CD4-positive, alpha-beta T cell treated with Interferon gamma for 1 hour (primary cell): ENCODE data around the gene LLGL2.
"Not testable (repeated sequence)": the region's sequence is repeated elsewhere in the genome, so short reads cannot be mapped to it uniquely, and the experiment has no call there.

ENCODE experiments used
- DNase-seq: peaks from one replicate; pipeline ENCODE4 v3.0.0-alpha.2; 2020

The LLGL2 gene

DNA sequence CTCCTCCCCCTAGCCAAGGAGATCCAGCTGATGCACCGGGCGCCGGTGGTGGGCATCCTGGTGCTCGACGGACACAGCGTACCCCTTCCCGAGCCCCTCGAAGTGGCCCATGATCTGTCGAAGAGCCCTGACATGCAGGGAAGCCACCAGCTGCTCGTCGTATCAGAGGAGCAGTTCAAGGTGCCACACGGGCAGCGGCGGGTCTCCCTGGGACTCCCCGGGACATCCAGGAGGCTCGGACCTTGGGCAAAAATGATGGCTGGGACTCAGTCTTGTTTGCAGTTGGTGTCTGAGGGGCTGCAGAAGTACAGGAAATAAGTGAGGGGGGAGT lies 46.4 kb downstream of the LLGL2 start:
- DNase-seq, result no peak

DNA sequence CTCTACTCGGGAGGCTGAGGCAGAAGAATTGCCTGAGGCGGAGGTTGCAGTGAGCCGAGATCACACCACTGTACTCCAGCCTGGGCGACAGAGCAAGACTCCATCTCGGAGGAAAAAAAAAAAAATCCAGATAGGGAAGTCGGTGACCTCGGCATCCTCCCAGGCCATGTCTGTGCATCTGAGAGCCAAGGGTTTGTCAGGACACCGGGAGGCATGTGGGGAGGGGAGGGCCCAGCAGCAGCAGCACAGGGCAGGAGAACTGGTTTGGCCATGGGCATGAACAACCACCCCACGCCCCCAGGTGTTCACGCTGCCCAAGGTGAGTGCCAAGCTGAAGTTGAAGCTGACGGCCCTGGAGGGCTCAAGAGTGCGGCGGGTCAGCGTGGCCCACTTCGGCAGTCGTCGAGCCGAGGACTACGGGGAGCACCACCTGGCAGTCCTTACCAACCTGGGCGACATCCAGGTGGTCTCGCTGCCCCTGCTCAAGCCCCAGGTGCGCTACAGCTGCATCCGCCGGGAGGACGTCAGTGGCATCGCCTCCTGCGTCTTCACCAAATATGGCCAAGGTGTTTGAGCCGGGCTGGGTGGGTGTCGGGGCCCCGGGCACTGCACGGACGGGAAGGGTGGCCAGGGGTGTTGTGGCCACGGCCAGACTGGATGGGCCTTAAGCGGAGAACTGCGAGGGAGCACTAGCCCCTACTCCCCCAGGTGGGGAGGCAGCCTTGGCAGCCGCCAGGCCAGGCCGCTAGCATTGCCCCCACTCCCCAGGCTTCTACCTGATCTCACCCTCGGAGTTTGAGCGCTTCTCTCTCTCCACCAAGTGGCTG lies 47.4 kb downstream of the LLGL2 start:
- DNase-seq, result no peak

DNA sequence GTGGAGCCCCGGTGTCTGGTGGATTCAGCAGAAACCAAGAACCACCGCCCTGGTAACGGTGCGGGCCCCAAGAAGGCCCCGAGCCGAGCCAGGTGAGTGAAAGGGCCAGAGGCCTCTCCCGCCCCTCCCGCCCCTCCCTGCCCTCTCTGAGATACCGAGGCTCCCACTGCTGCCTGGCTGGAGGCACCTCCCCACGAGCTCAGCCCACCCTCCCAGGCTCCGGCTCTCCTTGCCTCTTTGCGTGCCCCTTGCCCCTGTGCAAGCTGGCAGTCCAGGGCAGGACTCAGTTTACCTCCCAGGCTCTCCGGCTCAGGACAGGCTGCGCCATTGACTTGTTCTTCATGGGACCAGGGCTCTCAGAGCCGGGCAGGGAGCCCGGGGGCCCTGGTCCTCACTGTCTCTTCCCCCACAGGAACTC lies 48.1 kb downstream of the LLGL2 start:
- no peak for DNase-seq

DNA sequence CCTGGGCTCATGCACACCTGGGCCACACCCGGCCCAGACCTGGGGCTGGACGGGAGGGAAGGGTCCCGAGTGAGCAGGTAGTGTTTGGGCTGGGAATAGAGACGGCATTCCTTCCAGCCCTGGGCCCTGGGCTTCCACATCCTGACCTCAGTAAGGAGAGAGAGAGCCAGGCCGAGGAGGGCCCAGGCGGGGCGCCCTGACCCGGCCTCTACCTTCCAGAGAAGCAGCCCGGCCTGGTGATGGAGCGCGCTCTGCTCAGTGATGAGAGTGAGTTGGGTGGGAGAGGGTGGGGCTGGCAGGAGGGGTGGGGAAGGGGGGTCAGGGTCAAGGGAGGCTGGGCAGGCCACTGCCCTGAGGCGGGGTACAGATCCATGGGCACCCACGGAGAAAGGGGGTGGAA lies 48.5 kb downstream of the LLGL2 start:
- DNase-seq, result no peak

DNA sequence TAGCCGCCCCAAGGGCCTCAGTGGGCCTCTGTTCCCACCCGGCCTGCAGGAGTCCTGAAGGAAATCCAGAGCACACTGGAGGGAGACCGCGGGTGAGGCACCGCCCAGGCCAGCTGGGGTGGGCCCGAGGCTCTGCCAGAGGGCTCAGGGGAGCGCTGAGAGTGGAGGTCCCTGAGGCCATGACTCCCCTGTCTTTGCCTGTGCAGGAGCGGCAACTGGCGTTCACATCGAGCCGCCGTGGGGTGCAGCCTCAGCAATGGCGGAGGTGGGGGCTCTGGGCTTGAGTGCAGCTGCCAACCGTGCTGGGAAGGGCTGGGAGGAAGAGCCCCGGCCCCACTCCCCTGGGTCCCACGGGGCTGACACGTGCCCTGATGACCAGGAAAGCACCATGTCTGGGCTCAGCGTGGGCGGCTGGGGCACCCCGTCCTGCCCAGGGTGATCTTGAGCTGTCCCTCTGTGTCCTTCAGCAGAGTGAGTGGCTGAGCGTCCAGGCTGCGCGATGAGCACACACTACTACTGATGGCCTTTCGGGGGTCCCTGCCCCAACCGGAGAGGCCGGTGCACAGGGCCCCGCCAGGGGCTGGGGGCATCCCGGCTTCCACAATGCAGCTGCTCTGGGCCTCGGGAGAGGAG lies 49.0 kb downstream of the LLGL2 start:
- DNase-seq, result no peak

DNA sequence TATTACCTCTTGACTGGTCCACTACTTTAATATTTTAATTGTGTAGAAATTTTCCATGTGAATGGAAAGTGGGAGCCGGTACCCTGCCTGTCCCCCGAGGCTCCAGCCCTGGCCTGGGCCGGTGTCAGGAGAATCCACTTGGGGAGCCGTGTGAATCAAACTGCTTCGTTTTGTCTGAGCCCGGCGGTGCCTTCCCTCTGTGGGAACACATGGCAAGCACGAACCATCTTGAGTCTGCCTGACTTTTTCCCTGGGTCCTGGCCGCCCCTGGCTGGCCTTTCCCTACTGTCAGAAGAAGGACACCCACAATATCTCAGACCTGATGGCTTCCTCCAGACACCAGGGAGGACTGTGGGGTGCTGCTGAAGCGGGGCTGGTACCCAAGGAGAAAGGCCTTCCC lies 49.7 kb downstream of the LLGL2 start:
- DNase-seq, result no peak

DNA sequence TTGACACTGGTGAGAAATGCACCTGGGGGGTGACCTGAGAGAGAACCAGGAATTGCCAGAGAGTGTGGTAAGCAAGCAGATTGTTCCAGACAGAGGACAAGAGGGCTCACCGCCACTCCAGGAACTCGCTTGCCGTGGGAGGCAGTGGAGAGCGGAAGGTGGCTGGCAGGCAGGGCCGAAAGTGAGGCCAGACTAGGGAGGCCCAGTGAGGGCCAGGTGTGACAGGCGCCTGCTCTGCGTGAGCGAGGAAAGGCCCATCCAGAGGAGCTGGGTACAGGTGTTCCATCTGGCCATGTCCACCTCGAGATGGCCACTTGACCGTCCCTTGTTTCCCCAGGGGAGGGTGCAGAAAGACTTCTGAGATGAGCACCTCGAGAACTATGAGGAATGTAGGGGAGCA lies 50.2 kb downstream of the LLGL2 start:
- DNase-seq, result no peak

DNA sequence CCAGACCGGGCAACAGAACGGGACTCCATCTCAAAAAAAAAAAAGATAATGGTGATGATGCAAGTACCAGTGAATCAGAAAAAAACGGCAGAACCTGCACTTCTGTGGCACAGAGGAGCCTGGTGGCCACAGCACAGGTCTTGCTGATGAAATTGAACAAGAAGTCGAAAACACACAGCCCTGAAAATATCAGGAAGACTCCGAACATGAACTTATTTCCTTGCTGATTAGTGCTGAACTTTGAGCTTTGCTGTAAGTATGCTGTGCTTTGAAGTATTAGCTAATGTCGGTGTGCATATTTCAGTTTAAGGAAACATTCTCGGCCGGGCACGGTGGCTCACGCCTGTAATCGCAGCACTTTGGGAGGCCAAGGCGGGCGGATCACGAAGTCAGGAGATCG lies 51.2 kb downstream of the LLGL2 start:
- DNase-seq, result no peak

DNA sequence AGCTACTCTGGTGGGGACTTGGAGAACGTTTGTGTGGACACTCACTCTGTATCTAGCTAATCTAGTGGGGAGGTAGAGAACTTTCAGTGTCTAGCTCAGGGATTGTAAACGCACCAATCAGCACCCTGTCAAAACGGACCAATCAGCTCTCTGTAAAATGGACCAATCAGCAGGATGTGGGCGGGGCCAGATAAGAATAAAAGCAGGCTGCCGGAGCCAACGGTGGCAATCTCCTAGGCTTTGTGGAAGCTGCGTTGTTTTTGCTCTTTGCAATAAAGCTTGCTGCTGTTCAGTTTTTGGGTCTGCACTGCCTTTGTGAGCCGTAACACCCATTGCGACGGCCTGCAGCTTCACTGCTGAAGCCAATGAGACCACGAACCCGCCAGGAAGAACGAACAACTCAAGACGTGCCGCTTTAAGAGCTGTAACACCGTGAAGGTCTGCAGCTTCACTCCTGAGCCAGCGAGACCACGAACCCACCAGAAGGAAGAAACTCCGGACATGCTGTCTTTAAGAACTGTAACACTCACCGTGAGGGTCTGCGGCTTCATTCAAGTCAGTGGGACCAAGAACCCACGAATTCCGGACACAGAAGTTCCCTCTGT lies 55.7 kb downstream of the LLGL2 start:
- DNase-seq, result peak; percentile 63

DNA sequence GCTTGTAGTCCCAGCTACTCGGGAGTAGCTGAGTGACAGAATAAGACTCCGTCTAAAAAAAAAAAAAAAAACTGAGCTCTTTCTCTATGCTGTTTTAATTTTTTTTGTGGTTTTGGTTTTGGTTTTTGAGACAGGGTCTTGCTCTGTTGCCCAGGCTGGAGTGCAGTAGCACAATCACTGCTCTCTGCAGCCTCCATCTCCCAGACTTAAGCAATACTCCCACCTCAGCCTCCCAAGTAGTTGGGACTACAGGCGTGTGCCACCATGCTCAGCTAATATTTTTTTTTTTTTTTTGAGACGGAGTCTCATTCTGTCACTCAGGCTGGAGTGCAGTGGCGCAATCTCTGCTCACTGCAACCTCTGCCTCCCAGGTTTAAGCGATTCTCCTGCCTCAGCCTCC lies 57.7 kb downstream of the LLGL2 start:
- DNase-seq, result not testable (repeated sequence)

DNA sequence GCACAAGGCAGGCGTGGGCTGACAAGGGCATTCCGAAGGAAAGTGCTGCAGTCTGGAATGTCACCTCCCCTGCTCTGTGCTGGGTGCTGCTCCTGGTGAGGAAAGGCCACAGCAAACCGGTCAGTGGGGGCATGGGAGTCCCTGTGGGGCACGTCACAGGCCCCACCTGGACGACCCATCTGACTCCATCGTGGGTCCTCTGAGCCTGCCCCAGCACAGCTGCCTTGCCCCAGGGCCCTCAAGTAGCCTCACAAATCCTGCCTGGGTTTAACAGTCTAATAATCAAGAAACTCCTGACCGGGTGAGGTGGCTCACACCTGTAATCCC lies 59.3 kb downstream of the LLGL2 start:
- DNase-seq, result no peak

DNA sequence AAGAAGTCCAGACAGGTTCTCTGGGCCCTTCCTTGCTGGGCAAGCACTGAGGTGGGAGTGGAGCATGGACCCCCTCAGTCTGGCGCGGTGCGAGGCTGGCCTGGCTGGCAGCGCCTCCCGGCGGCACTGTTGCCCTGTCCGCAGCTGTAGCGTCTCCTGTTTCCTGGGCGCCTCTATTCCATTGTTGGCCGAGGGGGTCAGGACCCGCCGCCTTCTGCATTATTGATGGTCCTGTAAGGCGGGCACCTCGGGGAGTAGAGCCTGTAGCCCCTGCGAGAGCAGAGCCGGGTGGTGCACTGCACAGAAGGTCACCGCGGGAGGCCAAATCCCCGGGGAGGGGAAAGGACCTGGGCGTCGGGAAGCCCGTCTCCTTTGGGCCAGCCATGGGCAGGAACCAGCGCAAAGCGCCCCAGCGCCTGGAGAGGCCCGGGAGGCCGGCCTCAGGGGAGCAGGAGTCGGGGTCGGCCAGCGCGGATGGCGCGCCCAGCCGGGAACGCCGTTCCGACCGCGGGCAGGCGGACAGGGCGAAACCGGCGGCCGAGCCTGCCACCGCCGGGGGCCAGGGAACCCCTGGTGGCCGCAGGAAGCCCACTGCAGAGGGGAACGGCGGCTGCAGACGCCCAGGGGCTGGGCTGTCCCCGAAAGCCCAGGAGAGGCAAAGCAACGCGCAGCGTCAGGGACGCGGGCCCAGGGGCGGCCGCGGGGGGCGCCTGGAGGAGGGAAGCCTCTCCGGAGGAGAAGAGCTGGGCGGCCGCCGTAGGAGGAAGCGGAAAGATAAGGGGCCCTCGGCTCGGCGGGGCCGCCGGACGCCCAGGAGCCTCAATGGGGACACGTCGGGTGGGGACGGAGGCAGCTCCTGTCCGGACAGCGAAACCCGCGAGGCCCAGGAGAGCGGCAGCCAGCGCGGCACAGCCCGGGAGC lies 62.4 kb downstream of the LLGL2 start, which contains the start of gene MYO15B:
Gene MYO15B (plus strand): TSS at position 126 of the 921 bp plus-strand sequence. CDS start 258 bp downstream, at position 384.
- peak; percentile 70 for DNase-seq

DNA sequence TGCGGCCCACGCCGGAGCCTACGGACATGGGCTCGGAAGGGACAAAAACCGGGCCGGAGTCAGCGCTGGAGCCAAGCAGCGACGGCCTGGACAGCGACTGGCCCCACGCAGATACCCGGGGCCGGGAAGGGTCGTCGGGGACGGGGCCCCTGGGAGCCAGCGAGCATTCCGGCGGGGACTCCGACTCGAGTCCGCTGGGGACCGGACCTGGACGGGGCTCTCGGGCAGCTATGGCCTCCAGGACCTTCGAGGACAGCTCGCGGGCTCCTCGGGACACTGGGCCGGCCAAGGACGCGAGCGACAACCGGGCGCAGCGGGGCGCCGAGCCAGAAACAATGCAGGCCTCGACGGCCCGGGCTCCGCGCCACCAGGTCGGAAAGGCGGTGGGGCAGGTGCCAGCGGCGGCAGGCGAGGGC lies 63.1 kb downstream of the LLGL2 start:
- no peak for DNase-seq

DNA sequence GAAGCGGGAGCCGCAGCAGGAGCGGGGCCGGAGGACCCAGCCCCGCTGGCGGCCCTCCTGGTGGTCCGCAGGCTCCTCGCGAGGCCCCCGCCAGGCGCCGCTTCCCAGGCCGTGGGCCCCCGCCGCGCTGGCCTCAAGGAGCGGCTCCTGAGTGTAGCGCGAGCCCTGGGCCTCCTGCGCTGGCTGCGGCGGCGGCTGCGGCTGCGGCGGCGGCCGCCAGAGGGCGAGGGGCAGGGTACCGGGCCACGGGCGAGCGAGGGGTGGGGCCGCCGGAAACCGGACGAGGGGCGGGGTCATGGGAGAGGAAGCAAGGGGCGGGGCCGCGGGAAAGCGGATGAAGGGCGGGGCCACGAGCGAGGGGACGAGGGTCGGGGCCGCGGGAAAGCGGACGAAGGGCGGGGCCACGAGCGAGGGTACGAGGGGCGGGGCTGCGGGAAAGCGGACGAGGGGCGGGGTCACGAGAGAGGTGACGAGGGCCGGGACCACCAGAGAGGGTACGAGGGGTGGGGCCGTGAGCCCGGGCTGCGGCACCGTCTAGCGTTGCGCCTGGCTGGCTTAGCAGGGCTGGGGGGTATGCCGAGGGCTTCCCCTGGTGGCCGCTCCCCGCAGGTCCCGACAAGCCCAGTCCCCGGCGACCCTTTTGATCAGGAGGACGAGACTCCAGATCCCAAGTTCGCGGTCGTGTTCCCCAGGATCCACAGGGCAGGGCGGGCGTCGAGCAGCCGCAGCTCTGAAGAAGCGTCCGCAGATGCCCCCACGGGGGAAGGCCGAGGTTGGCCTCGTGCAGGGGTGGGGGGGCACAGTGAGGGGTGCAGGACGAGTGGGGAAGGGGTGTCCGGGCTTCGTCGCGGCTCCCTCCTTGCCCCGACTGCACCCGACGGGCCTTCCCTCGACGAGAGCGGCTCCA lies 63.8 kb downstream of the LLGL2 start:
- DNase-seq, result peak; percentile 91

DNA sequence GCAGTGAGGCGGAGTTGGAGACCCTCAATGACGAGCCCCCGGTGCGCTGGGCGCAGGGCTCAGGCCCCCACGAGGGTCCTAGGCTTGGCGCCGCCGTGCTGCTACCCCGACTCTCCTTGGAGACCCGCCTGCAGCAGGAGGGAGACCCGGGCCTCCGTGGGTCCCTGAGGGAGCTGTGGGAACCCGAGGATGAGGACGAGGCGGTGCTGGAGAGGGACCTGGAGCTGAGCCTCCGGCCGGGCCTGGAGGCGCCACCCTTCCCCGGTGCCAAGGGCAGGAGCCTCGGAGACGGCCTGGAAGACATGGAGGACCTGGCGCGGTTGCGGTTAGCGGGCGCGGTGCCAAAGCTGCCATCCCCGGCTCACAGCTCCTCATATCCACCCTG lies 64.4 kb downstream of the LLGL2 start:
- no peak for DNase-seq

DNA sequence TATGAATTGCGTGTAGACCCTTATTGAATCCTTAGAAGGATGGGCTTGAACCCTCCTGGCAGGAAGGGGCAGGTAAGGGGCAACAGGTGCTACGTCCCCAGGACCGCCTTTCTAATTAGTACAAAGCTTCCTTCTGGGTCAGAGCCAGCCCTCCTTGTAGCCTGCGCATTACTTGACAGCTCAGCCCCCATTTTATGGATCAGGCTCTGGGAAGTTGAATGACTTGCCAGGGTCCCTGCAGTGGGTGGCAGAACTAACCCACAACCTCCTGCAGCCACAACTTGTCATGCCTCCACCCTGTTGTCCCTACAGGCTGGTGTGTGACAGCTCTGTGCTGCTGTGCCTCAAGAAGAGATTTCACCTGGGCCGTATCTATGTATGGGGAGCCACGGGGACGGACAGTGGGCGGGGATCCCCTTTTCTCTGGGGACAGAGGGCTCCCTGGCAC lies 64.8 kb downstream of the LLGL2 start:
- no peak for DNase-seq

DNA sequence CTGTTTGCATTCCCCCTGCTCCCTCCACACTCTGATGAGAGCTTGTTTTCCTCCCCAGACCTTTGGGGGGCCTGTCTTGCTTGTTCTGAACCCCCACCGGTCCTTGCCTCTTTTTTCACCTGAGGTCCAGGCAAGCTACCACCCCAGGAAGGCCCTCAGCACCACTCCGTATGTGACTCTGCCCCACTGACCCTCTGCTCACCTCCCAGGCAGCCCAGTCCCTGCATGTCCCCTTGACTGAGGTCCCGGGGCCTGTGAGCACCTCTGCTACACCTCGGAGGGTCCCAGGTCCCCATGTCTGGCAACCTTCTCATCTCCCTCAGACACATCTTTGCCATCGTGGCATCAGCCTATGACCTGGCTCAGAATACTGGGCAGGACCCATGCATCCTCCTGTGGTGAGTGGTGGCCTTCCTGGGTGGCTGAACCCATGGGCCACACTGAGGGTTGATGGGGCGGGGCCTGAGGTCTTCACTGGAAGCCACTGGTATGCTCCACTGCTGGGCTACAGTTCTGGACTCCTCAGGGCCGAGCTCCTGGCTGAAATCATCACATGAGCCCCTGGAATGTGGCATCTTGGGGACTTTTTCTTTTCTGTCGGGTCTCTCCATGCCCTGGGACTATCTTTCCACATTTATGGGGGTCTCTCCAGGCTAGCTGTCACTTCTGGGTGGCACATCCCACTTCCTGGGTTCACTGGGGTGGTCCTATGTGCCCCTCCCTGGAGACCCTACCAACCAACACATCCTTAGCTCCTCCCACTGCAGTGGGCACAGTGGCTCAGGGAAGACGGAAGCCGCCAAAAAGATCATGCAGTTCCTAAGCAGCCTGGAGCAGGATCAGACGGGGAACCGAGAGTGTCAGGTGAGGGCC lies 65.6 kb downstream of the LLGL2 start:
- DNase-seq, result no peak

DNA sequence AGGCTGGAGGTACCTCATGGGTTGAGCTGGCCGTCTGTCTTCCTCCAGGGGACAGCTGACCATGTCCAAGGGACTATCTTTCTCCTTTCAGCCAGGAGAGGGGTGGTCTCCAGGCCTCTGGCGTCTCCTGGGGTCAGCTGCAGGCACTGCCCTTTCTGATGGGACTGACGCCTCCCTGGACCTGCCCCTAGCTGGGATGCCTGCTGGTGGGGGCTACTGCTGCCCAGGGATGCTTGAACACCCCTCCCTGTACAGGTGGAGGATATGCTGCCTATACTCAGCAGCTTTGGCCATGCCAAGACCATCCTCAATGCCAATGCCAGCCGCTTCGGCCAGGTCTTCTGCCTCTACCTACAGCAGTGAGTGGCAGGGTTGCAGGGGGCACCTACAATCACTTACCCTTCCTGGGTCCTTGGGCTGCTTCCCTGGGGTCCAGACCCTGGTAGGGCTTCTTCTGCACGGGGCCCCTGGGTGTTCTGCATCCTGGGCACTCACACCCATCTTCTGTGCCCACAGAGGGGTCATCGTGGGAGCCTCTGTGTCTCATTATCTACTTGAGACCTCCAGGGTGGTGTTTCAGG lies 66.3 kb downstream of the LLGL2 start:
- DNase-seq, result no peak

DNA sequence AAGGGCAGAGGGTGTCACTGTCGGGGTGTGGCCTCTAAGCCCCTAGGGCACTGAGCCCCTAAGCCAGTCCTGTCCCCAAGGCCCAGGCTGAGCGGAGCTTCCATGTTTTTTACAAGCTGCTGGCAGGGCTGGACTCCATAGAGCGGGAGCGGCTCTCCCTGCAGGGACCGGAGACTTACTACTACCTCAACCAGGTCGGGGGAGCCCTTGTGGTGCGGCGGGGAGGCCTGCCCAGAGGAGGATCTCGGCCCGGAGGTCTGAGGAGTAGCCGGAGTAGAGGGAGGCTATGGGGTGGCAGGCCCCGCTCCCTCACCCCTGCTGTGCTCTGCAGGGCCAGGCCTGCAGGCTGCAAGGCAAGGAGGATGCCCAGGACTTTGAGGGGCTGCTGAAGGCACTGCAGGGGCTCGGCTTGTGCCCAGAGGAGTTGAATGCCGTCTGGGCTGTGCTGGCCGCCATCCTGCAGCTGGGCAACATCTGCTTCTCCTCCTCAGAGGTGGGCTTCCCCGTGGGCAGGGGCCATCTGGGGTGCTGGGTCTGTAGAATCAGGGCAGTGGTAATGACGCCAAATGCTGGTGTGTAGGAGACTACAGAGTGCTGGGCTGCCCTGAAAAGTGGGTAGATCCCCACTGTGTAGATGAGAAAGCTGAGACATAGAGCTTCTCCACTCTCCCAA lies 67.0 kb downstream of the LLGL2 start:
- DNase-seq, result no peak

DNA sequence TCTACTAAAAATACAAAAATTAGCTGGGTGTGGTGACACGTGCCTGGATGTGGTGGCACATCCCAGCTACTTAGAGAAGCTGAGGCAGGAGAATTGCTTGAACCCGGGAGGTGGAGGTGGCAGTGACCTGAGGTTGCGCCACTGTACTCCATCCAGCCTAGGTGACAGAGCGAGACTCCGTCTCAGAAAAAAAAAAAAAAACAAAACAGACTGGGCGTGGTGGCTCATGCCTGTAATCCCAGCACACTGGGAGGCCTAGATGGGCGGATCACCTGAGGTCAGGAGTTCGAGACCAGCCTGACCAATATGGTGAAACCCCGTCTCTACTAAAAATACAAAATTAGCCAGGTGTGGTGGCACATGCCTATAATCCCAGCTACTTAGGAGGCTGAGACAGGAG lies 67.9 kb downstream of the LLGL2 start:
- not testable (repeated sequence) for DNase-seq
